Measurements from ENCODE around the gene UBE2L5.

Gene UBE2L5

DNA sequence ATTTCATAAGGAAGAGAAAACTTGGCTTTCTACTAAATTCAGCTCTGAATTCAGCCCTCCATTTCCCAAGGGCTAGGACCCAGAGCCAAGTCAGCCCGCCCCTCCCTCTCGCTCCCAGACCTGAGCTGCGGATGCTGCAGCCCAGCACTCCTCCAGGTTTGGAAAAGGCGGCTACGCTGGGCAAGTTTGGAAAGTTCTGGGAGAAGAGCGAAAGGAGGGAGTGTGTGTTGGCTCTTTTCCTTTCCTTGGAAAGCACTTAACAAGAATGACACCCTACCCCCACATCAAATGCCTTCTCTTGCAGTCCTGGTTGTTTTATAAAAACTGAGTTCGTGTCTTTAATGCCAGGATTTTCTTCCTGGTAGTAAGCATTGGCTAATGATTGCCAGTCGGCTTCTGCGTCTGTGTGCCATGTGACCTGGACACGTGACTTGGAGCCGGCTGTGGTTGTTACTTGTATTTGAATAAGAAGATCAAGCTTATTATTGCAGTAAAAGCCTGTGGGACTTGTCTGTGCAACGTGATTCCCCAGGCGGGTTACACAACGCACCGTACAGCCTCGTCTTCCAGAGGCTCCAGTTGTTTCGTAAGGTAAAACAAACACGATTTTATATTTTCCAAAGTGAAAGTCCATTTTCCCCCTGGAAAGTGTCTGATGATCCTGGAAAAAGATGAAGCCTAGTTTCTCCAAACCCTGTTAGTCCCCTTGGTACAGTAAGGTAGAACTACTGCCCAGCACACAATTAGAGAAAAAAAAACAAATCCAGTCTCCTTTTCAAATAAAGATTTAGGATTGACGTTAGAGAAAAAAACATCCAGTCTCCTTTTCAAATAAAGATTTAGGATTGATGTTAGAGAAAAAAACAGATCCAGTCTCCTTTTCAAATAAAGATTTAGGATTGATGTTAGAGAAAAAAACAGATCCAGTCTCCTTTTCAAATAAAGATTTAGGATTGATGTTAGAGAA lies 26.8 kb upstream of the UBE2L5 start:
- peak overlapping the region; percentile 60 for H3K4me3 ChIP-seq (ENCODE audit: low read depth, low read length)
- TF ChIP-seq CTCF (conservative IDR thresholded peaks at IDR 0.05; ENCODE audit: low read depth, low read length) = no peak
- DNase-seq (ENCODE audit: low read depth) = peak; percentile 98

DNA sequence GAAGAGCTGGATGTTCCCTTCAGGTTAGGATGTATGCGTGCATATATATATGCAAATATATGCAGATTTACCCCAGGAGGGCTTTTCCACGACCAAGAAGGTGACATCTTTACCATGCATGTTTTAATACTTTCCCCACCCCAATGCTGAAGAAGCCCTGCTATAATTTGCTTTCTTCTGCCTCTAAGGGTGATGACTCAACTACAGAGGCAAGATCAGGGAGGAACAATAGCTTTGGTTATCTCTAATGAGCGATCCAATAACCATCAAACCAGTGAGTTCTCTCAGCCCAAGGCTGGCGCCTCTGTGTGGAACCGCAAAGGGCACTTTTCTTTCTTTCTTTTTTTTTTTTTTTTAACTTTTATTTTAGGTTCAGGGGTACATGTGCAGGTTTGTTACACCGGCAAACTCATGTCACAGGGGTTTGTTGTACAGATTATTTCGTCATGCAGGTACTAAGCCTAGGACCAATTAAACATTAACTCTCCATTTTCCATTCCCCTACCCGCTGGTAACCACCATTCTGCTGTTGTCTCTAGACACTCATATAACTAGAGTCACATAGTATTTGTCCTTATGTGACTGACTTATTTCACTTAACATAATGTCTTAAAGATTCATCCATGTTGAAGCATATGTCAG lies 25.7 kb upstream of the UBE2L5 start:
- no peak overlapping the region for H3K4me3 ChIP-seq (ENCODE audit: low read depth, low read length)
- no peak for TF ChIP-seq CTCF (conservative IDR thresholded peaks at IDR 0.05; ENCODE audit: low read depth, low read length)
- DNase-seq (ENCODE audit: low read depth) = no peak

DNA sequence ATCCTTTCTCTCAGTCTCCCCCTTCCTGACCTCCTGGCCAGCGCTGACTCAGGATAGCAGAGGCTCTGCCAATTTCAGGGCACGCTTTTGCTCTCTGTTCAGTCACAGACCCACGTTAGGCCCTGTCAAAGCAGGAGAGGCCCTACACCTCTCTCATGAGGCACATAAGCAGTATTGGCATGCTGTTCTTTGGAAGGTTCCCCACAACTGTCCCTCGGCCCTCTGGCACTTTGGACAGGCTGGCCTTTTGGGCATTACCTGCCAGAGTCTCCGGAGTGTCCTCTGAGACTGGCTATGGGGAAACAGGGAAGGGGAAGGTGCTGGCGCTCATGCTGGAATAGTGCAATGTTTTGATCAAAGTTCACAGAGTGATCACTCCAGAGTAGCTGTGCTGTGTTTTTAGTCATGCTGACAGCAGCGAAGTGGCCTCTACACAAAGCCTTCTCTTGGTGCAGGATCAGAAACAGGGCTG lies 23.7 kb upstream of the UBE2L5 start:
- DNase-seq (ENCODE audit: low read depth) = no peak
- H3K4me3 ChIP-seq (ENCODE audit: low read depth, low read length) = no peak overlapping the region
- no peak for TF ChIP-seq CTCF (conservative IDR thresholded peaks at IDR 0.05; ENCODE audit: low read depth, low read length)

DNA sequence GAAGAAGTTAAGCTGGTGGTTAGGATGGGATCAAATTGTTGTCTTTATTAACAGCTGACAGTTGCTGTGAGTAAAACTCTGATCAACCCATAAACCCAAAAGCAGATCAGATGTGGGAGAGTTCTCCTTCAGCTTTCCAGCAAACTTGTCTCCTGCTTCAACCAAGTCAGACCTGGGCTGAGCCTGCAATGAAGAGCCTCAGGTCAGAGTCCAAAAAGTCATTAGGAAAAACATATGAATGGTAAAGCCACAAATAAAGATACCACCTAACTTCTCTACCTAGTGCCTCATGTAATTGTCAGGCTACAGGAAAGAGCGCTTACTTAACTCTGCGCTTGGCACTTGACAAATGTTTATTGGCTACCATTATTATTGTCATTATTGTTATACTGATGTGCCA lies 21.9 kb upstream of the UBE2L5 start:
- no peak for TF ChIP-seq CTCF (conservative IDR thresholded peaks at IDR 0.05; ENCODE audit: low read depth, low read length)
- H3K4me3 ChIP-seq (ENCODE audit: low read depth, low read length) = no peak overlapping the region
- DNase-seq (ENCODE audit: low read depth) = no peak

DNA sequence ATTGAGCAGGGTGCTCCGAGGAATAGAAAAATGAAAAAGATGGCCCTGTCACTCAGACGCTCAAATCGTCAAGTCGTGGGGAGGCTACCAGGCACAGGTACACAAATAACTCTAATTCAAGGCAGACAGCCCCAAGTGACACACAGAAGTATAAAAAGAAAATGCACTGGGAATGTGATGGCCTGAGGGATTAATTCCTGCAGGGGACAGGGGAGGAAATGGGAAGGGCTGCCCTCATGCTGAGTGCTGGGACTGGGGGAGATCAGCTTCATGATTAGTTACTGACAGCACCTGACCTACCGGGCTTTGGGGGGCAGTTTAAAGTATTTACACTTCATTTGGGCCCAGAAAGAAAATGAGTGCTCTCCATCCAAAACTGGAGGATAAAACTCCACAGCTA lies 20.9 kb upstream of the UBE2L5 start:
- no peak for DNase-seq (ENCODE audit: low read depth)
- no peak for TF ChIP-seq CTCF (conservative IDR thresholded peaks at IDR 0.05; ENCODE audit: low read depth, low read length)
- no peak overlapping the region for H3K4me3 ChIP-seq (ENCODE audit: low read depth, low read length)

DNA sequence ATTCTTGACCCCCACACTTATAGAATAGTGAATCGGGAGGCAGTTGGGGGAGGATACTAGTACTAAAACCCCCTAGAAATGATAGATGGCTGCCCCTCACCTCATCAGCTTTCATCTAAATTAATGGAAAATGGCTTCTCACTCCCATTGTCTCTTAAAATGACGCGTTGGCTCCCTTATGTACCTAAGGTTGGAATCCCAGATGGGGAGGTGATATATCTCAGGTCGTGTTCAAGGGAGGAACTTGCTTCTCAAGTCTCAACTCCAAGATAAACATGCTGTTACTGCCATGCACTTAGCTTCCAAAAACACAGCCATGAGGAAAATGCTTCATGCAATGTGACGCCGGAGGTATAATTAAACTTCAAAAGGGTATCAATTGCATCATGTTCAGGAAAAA lies 18.8 kb upstream of the UBE2L5 start:
- H3K4me3 ChIP-seq (ENCODE audit: low read depth, low read length) = no peak overlapping the region
- DNase-seq (ENCODE audit: low read depth) = no peak
- TF ChIP-seq CTCF (conservative IDR thresholded peaks at IDR 0.05; ENCODE audit: low read depth, low read length) = no peak
